GM19328 (cell line): ENCODE results near the gene TLK1.
"Not testable (repeated sequence)": the region's sequence is repeated elsewhere in the genome, so short reads cannot be mapped to it uniquely, and the experiment has no call there.

ENCODE experiments used
- ATAC-seq: cut with Tn5 transposase; IDR thresholded peaks from one replicate; pipeline ENCODE4 v1.9.1; 2021; ENCODE audit warnings: mild to moderate bottlenecking, moderate library complexity; ENCODE audit not compliant: unreplicated experiment

TLK1 gene

DNA sequence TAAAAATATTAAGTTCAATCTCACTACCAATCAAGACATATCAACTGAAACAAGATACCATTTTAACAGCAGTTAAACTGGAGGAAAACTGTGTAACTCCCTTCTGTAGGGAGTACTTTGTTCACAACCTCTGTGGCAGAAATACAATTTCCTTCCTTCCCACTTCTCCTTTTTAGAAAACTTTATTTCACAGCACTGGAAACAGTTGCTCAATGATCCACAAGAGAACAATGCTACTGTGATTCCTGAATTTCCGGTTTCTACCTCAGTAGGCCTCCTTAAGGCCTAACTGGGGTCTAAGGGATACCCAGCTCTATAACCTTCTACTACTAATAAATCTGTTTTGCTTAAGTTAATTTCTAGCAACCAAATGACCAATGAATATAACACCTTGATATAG is 14.1 kb downstream of the TLK1 start:
- ATAC-seq = no peak

DNA sequence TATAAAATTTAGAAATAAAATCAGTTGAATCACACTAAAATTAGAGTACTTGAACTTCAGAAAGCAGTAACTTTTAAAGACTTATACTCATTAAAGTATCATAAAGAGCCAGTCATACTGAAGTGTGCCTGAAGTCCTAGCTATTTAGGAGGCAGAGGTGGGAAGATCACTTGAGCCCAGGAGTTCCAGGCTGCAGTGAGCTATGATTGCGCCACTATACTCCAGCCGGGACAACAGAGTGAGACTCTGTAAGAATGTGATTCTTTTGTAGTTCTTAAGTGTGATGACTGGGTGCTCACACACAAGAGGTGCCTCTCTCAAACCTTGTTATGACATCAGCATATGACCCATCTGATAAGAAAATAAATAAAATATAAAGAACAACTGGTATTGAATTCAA is 14.6 kb downstream of the TLK1 start:
- no peak for ATAC-seq

DNA sequence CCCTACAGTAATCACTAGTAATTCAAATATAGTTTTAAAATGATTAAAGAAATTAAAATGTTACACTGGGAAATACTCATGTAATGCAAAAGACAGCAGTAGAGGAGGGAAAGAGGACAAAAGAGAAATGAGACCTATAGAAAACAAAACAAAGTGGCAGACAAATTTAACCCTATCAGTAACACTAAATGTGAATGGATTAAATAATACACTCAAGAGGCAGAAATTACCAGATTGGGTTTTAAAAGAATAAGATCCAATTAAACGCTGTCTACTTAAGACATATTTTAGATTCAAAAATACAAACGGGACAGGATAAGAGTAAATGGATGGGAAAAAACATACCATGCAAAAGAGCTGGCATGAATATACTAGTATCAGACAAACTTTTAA is 17.0 kb downstream of the TLK1 start:
- ATAC-seq = no peak

DNA sequence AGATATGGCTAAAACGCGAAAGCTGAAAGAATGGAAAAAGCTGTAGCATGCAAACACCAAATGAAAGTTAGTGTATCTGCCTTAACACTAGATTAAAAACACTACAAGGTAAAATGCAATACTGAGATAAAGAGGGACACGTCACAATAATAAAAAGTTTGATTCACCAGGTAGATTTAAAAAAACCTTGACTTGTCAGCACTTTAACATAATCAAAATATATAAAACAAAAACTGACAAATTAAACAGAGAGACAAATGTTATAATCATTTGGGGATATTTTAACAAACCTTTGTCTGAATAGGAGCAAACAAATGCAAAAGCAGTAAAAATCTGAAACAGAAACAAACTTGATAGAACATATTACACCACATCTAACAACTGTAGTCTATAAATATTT is 18.3 kb downstream of the TLK1 start:
- ATAC-seq = no peak

DNA sequence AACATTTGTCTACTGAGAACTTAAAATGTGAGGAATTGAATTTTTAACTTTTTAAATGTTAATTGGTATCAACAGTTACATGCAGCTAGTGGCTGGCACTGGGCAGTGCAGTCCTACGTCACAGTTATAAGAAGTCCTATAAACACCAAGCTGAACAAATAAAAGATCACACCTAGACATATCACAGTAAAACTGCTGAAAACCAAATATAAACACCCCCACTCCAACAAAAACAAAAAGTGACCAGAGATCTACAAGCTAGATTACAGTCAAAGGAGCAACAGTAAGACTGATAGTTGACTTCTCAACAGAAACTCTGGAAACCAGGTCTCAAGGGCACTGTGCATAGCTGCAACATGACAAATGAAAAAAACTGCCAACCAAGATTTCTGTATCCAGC is 19.4 kb downstream of the TLK1 start:
- no peak for ATAC-seq

DNA sequence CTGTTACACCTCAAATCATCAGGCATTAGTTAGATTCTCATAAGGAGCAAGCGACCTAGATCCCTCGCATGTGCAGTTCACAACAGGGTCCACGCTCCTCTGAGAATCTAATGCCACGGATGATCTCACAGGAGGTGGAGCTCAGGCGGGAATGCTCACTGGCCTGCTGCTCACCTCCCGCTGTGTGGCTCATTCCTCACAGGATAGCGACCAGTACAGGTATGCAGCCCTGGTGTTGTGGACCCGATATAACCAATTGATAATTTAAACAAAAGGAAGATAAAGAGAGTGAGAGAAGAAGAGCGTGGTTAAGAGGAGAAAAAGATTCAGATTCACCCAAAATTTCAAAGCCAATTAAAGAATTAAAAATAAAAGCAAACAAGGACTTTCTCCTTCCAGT is 20.8 kb downstream of the TLK1 start:
- ATAC-seq = no peak

DNA sequence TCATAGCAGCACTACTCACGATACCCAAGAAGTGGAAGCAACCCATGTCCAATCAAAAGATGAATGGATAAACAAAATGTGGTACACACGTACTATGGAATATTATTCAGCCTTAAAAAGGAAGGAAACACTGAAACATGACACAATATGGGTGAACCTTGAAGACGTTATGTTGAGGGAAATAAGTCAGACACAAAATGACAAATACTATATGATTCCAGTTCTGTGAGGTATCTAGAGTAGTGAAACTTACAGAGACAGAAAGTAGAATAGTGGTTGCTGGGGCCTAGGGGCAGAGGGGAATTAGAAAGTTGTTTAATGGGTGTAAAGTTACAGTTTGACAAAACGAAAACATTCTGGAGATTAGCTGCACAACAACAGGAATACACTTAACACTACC is 24.7 kb downstream of the TLK1 start:
- ATAC-seq = no peak

DNA sequence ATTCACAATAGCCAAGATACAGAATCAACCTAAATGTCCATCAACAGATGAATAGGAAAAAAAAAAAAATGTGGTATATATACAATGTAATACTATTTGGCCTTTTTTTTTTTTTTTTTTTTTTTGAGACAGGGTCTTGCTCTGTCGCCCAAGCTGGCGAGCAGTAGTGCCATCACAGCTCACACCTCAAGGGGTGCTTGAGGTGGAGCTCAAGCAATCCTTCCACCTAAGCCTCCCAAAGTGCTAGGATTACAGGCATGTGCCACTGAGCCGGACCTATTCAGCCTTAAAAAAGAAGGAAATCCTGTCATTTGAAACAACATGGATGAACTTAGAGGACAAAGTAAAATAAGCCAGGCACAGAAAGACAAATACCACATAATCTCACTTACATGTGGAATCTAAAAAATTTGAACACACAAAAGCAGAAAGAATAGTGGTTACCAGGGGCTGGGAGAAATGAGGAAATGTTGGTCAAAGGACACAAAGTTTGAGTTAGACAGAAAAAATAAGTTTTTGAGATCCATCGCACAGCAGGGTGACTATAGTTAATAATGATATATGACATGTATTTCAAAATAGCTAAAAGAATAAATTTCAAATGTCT is 26.0 kb downstream of the TLK1 start:
- no peak for ATAC-seq

DNA sequence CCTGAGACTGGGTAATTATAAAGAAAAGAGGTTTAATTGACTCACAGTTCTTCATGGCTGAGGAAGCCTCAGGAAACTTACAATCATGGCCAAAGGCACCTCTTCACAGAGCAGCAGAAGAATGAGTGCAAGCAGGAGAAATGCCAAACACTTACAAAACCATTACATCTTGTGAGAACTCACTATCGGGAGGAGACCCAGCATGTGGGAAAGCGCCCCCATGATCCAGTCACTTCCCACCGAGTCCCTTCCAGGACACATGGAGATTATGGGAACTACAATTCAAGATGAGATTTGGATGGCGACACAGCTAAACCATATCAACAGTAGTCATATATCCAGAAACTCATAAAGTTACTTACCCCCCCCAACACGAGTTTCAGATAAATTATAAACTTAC is 28.6 kb downstream of the TLK1 start:
- no peak for ATAC-seq

DNA sequence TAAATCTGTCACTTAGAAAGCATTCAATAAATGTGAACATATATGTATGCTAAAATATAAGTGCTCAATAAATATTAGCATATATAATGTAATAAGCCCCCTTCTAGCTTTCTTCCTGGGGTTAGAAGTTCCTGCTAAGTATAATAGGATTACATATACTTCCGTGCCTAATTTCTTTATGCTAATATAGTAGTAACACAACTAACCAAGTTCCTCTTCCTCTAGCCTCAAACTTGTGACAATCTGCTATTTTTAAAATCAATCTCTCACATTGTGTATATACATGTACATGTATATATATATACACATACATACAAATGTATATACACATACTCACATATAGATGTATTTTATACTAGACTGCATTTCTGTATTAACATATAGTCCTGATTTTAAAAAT is 32.2 kb downstream of the TLK1 start:
- no peak for ATAC-seq

DNA sequence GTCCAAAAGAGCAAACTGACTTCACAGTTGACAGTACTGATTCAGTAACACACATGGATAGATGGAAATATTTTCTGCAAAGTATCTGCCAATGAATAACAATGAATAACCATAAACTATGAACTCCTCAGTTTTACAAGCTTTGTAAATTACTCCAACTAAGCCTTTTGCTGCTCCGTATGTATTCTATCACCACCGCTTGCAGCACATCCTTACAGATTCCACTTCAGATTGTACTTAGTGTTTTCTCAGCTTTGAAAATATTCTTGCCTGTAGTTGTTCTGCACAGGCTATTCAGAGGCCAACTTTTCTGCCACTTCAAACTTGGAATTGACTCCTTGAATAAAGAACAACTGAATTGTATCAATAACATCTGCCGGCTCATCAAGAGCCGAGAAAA is 36.2 kb downstream of the TLK1 start:
- no peak for ATAC-seq

DNA sequence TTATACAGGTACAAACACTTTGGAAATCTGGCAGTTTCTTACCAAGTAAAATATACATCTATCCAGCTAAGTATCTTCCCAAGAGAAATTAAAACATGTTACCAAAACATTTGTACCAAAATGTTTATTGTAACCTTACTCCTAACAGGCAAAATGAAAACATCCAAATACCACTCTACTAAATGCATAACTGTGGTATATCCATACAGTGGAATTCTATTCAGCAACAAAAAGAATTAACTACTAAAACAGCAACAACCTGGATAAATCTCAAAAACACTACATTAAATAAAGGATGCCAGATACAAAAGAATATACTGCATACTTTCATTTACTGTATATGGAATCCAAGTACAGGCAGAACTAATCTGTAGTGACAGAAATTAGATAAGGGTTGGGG is 51.1 kb downstream of the TLK1 start:
- no peak for ATAC-seq

DNA sequence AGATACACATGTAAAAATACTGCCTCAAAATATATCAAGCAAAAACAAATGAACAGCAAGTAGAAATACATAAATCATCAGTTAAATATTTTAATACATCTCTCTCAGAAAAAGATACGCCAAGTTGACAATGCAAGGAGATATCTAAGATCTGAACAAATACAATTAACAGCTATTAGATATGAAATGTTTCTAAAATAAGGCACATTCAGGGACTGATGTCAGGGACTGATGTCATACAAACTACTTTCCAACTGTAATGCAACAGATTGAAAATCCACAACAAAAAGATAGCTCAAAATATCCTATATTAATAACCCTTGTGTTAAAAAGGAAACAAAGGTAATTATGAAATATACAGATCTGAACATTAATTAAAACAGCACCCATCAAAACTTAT is 51.7 kb downstream of the TLK1 start:
- no peak for ATAC-seq

DNA sequence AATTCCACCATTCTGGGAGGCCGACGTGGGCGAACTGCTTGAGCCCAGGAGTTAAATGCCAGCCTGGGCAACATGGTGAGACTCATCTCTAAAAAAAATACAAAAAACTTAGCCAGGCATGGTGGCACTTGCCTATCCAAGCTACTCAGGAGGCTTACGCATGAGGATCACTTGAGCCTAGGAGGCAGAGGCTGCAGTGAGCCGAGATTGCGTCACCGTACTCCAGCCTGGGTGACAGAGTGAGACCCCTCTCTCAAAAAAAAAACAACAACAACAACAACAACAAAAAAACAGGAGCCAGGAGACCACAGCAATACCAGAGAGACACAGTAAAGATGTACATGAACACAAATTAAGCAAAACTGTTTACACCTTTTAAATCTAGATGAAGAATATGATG is 52.9 kb downstream of the TLK1 start:
- no peak for ATAC-seq

DNA sequence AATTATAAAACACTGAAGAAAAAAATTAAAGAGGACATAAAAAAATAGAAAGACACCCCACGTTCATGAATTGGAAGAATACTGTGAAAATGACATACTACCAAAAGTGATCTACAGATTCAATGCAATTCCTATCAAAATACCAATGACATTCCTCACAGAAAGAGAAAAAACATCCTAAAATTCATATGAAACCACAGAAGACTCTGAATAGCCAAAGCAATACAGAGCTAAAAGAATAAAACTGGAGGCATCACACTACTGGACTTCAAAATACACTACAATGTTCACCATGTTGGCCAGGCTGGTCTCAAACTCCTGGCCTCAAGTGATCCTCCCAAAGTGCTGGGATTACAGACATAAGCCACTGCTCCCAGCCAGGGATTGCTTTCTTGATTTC is 56.3 kb downstream of the TLK1 start:
- no peak for ATAC-seq

DNA sequence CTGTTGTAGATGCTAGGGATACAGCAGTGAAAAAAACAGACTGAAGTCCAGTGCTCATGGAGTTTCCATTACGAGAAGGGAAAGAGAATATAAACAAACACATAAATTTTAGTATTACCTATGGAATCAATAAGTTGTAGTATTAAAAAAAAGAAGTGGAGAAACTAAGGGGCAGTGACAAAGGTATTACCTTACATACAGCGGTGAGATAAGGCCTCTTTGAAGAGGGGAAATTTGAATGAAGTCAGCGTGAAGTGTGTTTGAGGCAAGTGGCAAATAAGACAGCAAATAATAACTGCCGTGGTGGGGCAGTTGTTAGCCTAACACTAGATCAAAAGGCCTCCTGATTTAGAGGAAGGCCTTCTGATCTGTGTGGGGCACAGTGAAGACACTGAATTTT is 57.9 kb downstream of the TLK1 start:
- ATAC-seq = no peak

DNA sequence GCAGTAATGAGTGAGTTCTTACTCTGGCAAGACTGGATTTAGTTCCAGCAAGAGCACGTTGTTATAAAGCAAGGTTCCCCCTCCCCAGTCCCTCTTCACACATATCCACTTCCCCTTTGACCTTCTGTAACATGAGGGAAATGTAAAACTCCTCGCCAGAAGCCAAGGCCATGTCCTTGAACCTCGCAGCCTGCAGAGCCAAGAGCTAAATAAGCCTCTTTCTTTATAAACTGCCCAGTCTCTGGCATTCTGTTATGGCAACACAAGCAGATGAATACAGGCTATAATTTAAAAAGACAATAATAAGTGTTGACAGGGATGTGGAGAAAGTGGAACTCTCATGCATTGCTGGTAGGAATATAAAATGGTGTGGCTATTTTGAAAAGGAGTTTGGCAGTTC is 60.3 kb downstream of the TLK1 start:
- no peak for ATAC-seq

DNA sequence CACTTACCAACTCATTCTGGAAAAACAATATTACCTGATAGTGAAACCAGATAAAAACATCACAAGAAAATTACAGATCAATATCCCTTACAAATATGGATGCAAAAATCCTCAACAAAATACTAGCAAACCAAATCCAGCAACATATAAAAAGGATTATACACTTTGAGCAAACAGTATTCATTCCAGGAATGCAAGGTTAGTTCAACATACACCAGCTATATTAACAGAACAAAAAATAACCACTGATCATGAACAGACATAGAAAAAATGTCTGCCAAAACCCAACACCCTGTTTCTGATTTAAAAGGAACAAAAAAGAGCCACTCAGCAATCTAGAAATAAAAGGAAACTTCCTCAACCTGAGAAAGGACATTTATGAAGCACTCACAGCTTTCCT is 62.1 kb downstream of the TLK1 start:
- no peak for ATAC-seq

DNA sequence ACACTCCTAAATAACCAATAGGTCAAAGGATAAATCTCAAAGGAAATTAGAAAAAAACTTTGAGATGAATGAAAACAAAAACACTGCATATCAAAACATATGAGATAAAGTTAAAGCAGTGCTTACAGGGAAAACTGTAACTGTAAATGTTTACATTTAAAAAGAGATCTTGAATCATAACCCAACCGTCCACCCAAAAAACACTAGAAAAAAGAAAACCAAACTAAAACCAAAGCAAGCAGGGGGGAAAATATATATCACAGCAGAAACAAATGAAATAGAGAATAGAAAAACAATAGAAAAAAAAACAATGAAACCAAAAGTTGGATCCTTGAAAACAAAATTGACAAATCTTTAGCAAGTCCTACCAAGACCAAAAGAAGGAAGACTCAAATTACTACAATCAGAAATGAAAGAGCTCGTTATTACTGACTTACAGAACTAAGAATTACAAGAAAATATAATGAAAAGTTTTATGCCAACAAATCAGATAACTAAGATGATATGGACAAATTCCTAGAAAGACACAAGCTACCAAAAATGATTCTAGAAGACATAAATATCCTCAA is 65.6 kb downstream of the TLK1 start:
- no peak for ATAC-seq

DNA sequence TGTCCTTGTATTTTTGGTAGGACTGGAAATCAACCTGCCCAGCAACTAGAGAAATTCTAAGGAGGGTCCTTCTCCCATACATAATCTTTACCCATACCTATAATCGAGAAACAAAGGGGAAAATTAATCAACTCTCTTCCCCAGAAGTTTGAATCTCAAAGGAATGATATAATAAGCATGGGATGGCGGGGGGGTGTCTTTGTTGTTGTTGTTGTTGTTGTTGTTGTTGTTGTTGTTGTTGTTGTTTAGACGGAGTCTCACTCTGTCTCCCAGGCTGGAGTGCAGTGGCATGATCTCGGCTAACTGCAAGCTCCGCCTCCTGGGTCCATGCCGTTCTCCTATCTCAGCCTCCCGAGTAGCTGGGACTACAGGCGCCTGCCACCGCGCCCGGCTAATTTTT is 69.2 kb downstream of the TLK1 start:
- ATAC-seq = not testable (repeated sequence)

DNA sequence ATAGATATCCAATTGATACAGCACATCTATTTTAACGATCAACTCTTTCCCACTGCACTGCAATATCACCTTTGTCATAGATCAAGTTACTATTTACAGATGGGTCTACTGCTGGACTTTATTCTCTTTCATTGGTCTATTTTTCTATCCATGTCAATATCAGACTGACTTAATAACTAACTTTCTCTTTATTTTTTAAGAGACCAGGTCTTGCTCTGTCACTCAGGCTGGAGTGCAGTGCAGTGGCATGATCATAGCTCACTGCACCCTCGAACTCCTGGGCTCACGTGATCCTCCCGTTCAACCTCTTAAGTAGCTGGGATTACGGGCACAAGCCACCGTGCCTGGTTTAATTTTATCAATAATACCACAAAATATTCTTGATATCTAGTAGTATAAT is 71.2 kb downstream of the TLK1 start:
- no peak for ATAC-seq

DNA sequence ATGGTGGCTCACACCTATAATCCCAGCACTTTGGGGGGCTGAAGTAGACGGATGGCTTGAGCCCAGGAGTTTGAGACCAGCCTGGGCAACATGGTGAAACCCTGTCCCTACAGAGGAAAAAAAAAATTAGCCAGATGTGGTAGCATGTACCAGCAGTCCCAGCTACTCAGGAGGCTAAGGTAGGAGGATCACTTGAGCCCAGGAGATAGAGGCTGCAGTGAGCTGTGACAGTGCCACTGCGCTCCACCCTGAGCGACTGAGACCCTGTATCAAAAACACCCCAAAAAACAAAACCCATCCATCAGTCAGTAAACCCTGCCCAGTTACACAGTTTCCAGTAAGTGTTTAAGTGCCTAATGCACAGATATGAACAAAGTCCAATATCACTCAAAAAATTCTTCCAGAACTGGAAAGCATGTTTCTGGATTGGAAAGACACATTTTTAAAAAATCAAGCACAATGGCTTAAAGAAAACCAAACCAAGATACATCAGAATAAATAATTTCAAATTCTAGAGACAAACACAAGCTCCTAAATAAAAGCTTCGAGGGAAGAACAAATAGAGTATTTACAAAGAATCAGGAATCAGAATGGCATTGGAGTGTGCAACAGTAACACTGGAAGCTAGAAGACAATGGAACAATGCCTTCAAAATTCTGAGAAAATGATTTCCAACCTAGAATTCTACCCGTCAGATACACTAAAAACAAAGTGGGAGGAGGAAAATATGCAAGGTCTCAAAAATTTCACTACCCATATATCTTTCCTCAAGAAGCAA is 72.4 kb downstream of the TLK1 start:
- no peak for ATAC-seq

DNA sequence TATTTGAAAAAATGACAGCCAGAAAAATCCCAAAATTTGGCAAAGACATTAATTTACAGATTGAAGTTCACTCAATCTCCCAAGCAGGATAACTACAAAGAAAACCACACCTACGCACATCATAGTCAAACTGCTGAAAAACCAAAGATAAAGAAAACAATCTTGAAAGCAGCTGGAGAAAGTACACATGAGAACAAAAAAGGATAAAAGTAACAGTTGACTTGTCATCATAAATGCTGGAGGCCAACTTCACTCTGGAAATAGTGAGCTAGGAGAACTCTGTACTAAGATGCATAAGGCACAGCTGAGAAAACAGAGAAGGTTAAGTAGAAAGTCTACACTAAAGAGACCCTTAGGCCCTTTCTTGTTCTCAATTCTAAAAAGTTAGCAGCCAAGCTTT is 73.1 kb downstream of the TLK1 start:
- no peak for ATAC-seq
